ENCODE results near the gene SCG5.

SCG5 gene

DNA sequence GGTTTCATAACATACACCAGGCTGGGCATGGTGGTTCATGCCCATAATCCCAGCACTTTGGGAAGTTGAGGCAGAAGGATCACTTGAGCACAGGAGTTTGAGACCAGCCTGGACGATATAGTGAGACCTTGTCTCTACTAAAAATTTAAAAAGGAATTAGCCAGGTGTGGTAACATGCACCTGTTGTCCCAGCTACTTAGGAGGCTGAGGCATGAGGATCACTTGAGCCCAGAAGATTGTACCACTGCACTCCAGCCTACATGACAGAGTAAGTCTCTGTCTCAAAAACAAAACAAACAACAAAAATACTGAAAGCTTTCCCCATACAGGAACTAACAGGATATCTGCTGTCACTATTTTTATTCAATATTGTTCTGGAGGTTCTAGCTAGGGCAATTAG, 97.2 kb downstream of the SCG5 start:
- Histone ChIP-seq H3K9me2 (replicated peaks; ENCODE audit: low read depth, low read length) (no peaks in the 10 kb centered on the region), H3K4me3 (ENCODE audit: low read length, poor library complexity, severe bottlenecking) (no peak overlapping the region), H3K4me1 (ENCODE audit: insufficient read depth, low read length, poor library complexity, severe bottlenecking) (no peaks in the 10 kb centered on the region), H3K79me2 (ENCODE audit: insufficient read depth, low read length) (no peaks in the 10 kb centered on the region), H3K9ac (ENCODE audit: low read depth, low read length, poor library complexity, severe bottlenecking) (no peak overlapping the region), H4K20me1 (ENCODE audit: insufficient read depth, low read length, poor library complexity, severe bottlenecking) (no peaks in the 10 kb centered on the region), H3K4me2 (ENCODE audit: low read depth, low read length, poor library complexity, severe bottlenecking) (no peak overlapping the region), H3K27me3 (ENCODE audit: insufficient read depth, low read length, poor library complexity, severe bottlenecking) (no peaks in the 10 kb centered on the region), H3K36me3 (ENCODE audit: insufficient read depth, low read length) (no peaks in the 10 kb centered on the region), H3F3A (ENCODE audit: low read depth) (no peaks in the 10 kb centered on the region), H3K9me3 (ENCODE audit: insufficient read depth, low read depth, low read length) (no peaks in the 10 kb centered on the region), H2AFZ (ENCODE audit: low read length) (no peak overlapping the region)
- no peak for TF ChIP-seq EZH2phosphoT487 (IDR thresholded peaks at IDR 0.05; ENCODE audit: borderline replicate concordance)
- TF ChIP-seq, protein P1, sequence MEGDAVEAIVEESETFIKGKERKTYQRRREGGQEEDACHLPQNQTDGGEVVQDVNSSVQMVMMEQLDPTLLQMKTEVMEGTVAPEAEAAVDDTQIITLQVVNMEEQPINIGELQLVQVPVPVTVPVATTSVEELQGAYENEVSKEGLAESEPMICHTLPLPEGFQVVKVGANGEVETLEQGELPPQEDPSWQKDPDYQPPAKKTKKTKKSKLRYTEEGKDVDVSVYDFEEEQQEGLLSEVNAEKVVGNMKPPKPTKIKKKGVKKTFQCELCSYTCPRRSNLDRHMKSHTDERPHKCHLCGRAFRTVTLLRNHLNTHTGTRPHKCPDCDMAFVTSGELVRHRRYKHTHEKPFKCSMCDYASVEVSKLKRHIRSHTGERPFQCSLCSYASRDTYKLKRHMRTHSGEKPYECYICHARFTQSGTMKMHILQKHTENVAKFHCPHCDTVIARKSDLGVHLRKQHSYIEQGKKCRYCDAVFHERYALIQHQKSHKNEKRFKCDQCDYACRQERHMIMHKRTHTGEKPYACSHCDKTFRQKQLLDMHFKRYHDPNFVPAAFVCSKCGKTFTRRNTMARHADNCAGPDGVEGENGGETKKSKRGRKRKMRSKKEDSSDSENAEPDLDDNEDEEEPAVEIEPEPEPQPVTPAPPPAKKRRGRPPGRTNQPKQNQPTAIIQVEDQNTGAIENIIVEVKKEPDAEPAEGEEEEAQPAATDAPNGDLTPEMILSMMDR (conservative IDR thresholded peaks at IDR 0.05; ENCODE audit: low read length), result no peak

DNA sequence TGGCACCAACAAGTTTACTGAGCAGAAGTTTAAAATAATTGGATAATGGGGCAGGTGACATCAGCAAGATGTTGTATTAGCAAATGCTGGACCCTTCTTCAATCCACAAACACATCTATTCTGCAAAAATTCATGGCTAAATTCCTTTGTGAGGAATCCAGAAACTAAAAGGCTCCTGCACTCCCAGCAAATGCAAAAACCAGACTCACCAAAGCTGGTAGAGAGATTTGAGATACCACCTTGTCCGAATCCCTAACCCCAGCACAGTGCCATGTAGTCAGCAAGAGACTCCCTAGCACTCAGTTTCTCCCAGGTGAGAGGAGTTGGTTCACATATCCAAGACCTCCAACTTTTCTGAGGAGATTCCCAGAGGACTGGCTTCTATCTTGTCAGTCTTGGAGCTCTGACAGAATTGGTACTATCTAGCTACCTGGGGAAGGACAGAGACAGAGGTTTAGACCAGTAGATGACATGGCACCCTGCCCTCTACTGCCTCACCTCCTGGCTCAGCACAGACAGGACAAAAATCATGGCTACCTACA, 98.1 kb downstream of the SCG5 start:
- no peaks in the 10 kb centered on the region for H3K79me2 ChIP-seq (ENCODE audit: insufficient read depth, low read length)
- no peaks in the 10 kb centered on the region for H3K36me3 ChIP-seq (ENCODE audit: insufficient read depth, low read length)
- H3K4me1 ChIP-seq (ENCODE audit: insufficient read depth, low read length, poor library complexity, severe bottlenecking), result no peaks in the 10 kb centered on the region
- no peaks in the 10 kb centered on the region for H3K27me3 ChIP-seq (ENCODE audit: insufficient read depth, low read length, poor library complexity, severe bottlenecking)
- no peaks in the 10 kb centered on the region for H4K20me1 ChIP-seq (ENCODE audit: insufficient read depth, low read length, poor library complexity, severe bottlenecking)
- H3F3A ChIP-seq (ENCODE audit: low read depth), result no peaks in the 10 kb centered on the region
- no peak overlapping the region for H3K4me2 ChIP-seq (ENCODE audit: low read depth, low read length, poor library complexity, severe bottlenecking)
- no peaks in the 10 kb centered on the region for H3K9me3 ChIP-seq (ENCODE audit: insufficient read depth, low read depth, low read length)
- H3K9me2 ChIP-seq (replicated peaks; ENCODE audit: low read depth, low read length), result no peaks in the 10 kb centered on the region
- H2AFZ ChIP-seq (ENCODE audit: low read length), result no peak overlapping the region
- TF ChIP-seq, protein P1 (conservative IDR thresholded peaks at IDR 0.05; ENCODE audit: low read length), result no peak
- TF ChIP-seq EZH2phosphoT487 (IDR thresholded peaks at IDR 0.05; ENCODE audit: borderline replicate concordance), result no peak
- H3K4me3 ChIP-seq (ENCODE audit: low read length, poor library complexity, severe bottlenecking), result no peak overlapping the region
- H3K9ac ChIP-seq (ENCODE audit: low read depth, low read length, poor library complexity, severe bottlenecking), result no peak overlapping the region

DNA sequence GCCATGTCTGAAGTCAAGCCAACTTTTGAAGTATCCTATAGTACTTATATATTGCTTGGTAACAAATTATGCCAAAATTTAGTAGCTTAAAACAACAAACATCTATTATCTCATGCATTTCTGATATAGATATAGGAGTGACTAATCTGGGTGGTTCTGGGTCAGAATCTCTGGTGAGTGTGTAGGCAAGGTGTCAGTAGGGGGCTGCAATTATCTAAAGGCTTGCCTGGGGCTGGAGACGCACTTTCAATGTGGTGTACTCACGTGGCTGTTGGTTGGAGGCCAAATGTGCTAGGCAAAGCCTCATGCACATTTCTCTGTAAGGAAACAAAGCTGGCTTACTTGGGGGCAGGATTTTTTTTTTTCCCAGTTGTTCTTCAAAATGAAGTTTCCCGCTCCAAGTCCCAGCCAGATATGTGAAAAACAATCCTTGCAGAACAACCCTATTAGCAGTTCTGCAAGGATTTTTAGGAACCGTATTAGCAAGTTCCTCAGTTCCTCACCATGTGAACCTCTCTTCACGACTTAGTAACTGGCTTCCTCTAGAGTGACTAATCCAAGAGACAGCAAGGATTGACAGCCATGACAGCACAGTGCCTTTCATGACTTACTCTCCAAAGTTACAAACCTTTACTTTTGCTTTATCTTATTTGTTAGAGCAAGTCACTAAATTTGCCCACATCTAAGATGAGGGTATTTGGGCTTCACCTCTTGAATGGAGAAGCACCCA, 102.1 kb downstream of the SCG5 start:
- no peak overlapping the region for H3K4me2 ChIP-seq (ENCODE audit: low read depth, low read length, poor library complexity, severe bottlenecking)
- H3K9me2 ChIP-seq (replicated peaks; ENCODE audit: low read depth, low read length), result no peaks in the 10 kb centered on the region
- no peaks in the 10 kb centered on the region for H3F3A ChIP-seq (ENCODE audit: low read depth)
- no peak overlapping the region for H3K4me3 ChIP-seq (ENCODE audit: low read length, poor library complexity, severe bottlenecking)
- no peak overlapping the region for H2AFZ ChIP-seq (ENCODE audit: low read length)
- no peaks in the 10 kb centered on the region for H4K20me1 ChIP-seq (ENCODE audit: insufficient read depth, low read length, poor library complexity, severe bottlenecking)
- no peaks in the 10 kb centered on the region for H3K79me2 ChIP-seq (ENCODE audit: insufficient read depth, low read length)
- no peaks in the 10 kb centered on the region for H3K4me1 ChIP-seq (ENCODE audit: insufficient read depth, low read length, poor library complexity, severe bottlenecking)
- no peaks in the 10 kb centered on the region for H3K27me3 ChIP-seq (ENCODE audit: insufficient read depth, low read length, poor library complexity, severe bottlenecking)
- TF ChIP-seq EZH2phosphoT487 (IDR thresholded peaks at IDR 0.05; ENCODE audit: borderline replicate concordance), result no peak
- TF ChIP-seq, protein P1 (conservative IDR thresholded peaks at IDR 0.05; ENCODE audit: low read length), result no peak
- no peaks in the 10 kb centered on the region for H3K36me3 ChIP-seq (ENCODE audit: insufficient read depth, low read length)
- H3K9me3 ChIP-seq (ENCODE audit: insufficient read depth, low read depth, low read length), result no peaks in the 10 kb centered on the region
- no peak overlapping the region for H3K9ac ChIP-seq (ENCODE audit: low read depth, low read length, poor library complexity, severe bottlenecking)
